ENCODE measurements around the gene FIP1L1.

Gene FIP1L1

GRCh38 chr4:53424280-53424679 is 46.8 kb downstream of the FIP1L1 start:
- Histone ChIP-seq H3K4me3 (ENCODE audit: low read depth, low read length, poor library complexity, severe bottlenecking) (no peak overlapping the region), H4K20me1 (ENCODE audit: insufficient read depth, low read length) (no peaks in the 10 kb centered on the region), H3K4me2 (ENCODE audit: low read length) (no peak overlapping the region), H3K27me3 (ENCODE audit: insufficient read depth, low read length) (no peaks in the 10 kb centered on the region), H3K79me2 (ENCODE audit: insufficient read depth, low read length) (no peaks in the 10 kb centered on the region), H3K9me3 (ENCODE audit: low read length) (no peaks in the 10 kb centered on the region), H3K9ac (ENCODE audit: low read length) (no peak overlapping the region), H3K27ac (ENCODE audit: low read depth, low read length, poor library complexity, severe bottlenecking) (no peak overlapping the region), H3K9me2 (ENCODE audit: low read depth, low read length) (no peaks in the 10 kb centered on the region), H3K36me3 (ENCODE audit: insufficient read depth, low read length) (peaks cover 28% of the 10 kb centered on the region), H3K4me1 (ENCODE audit: insufficient read depth, low read length, severe bottlenecking) (no peaks in the 10 kb centered on the region), H3F3A (ENCODE audit: insufficient read depth, low read length) (no peaks in the 10 kb centered on the region; the same call in 1 of the 2 replicates), H2AFZ (ENCODE audit: low read length) (no peak overlapping the region)
- no peak for TF ChIP-seq EZH2 (IDR thresholded peaks at IDR 0.05; ENCODE audit: borderline replicate concordance, low read length)
- TF ChIP-seq CTCF (IDR thresholded peaks at IDR 0.05; ENCODE audit: low read length), result no peak

DNA sequence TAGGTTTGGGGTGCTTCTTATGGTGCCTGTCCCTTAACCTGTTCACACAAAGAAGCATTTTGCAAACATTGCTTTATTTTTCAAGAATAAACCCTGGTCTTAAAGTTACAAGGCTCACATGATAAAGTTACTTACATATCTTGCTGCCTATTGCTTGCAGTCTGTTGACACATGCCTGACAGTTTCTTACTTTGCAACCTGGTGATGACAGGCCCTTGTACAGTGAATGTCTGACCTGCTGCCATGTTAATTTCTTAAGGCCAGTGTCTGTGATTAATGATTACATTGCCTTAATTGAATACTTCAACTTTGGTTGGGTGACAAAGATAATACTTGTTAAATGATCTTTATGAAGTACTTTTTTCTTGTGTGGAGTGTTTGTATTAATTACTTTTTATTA is 49.9 kb downstream of the FIP1L1 start:
- H2AFZ ChIP-seq (ENCODE audit: low read length), result no peak overlapping the region
- H3K9me3 ChIP-seq (ENCODE audit: low read length), result no peaks in the 10 kb centered on the region
- no peaks in the 10 kb centered on the region for H3K4me1 ChIP-seq (ENCODE audit: insufficient read depth, low read length, severe bottlenecking)
- no peaks in the 10 kb centered on the region for H4K20me1 ChIP-seq (ENCODE audit: insufficient read depth, low read length)
- TF ChIP-seq CTCF (IDR thresholded peaks at IDR 0.05; ENCODE audit: low read length), result no peak
- no peak for TF ChIP-seq EZH2 (IDR thresholded peaks at IDR 0.05; ENCODE audit: borderline replicate concordance, low read length)
- H3K27me3 ChIP-seq (ENCODE audit: insufficient read depth, low read length), result no peaks in the 10 kb centered on the region
- H3K36me3 ChIP-seq (ENCODE audit: insufficient read depth, low read length), result peaks cover 53% of the 10 kb centered on the region
- no peak overlapping the region for H3K4me3 ChIP-seq (ENCODE audit: low read depth, low read length, poor library complexity, severe bottlenecking)
- no peak overlapping the region for H3K9ac ChIP-seq (ENCODE audit: low read length)
- H3K4me2 ChIP-seq (ENCODE audit: low read length), result no peak overlapping the region
- no peak overlapping the region for H3K27ac ChIP-seq (ENCODE audit: low read depth, low read length, poor library complexity, severe bottlenecking)
- H3K79me2 ChIP-seq (ENCODE audit: insufficient read depth, low read length), result no peaks in the 10 kb centered on the region
- no peaks in the 10 kb centered on the region for H3K9me2 ChIP-seq (ENCODE audit: low read depth, low read length)
- no peaks in the 10 kb centered on the region; the same call in 1 of the 2 replicates for H3F3A ChIP-seq (ENCODE audit: insufficient read depth, low read length)

GRCh38 chr4:53431052-53431451 is 53.6 kb downstream of the FIP1L1 start:
- TF ChIP-seq EZH2 (IDR thresholded peaks at IDR 0.05; ENCODE audit: borderline replicate concordance, low read length) (no peak), CTCF (IDR thresholded peaks at IDR 0.05; ENCODE audit: low read length) (no peak)
- Histone ChIP-seq H4K20me1 (ENCODE audit: insufficient read depth, low read length) (0 out of 2 replicates have a peak, but pooled peaks cover 4% of the 10 kb centered on the region), H3K36me3 (ENCODE audit: insufficient read depth, low read length) (peaks cover 81% of the 10 kb centered on the region), H3K9me2 (ENCODE audit: low read depth, low read length) (no peaks in the 10 kb centered on the region), H3K9me3 (ENCODE audit: low read length) (peaks cover 2% of the 10 kb centered on the region; the same call in 1 of the 2 replicates), H3K4me3 (ENCODE audit: low read depth, low read length, poor library complexity, severe bottlenecking) (no peak overlapping the region), H3K4me1 (ENCODE audit: insufficient read depth, low read length, severe bottlenecking) (no peaks in the 10 kb centered on the region), H3K27ac (ENCODE audit: low read depth, low read length, poor library complexity, severe bottlenecking) (no peak overlapping the region), H3F3A (ENCODE audit: insufficient read depth, low read length) (no peaks in the 10 kb centered on the region), H3K4me2 (ENCODE audit: low read length) (no peak overlapping the region), H3K79me2 (ENCODE audit: insufficient read depth, low read length) (no peaks in the 10 kb centered on the region; the same call in 1 of the 2 replicates), H3K27me3 (ENCODE audit: insufficient read depth, low read length) (no peaks in the 10 kb centered on the region), H3K9ac (ENCODE audit: low read length) (no peak overlapping the region), H2AFZ (ENCODE audit: low read length) (no peak overlapping the region)

All from OCI-LY1 (cell line).